HEK293T (cell line): ENCODE data around the gene ARHGAP9.
"Not testable (repeated sequence)": the region's sequence is repeated elsewhere in the genome, so short reads cannot be mapped to it uniquely, and the experiment has no call there.

Experiments used
- ARNT ChIP-seq: fragments of 450-650 bp; IDR thresholded peaks from 2 replicates; pipeline ENCODE4 v1.6.1; 2017; ENCODE audit warnings: mild to moderate bottlenecking
- CTBP1 ChIP-seq: fragments of 450-650 bp; IDR thresholded peaks from 2 replicates; pipeline ENCODE4 v1.6.1; 2016; ENCODE audit warnings: borderline replicate concordance
- ELF4 ChIP-seq: fragments of 450-650 bp; IDR thresholded peaks from 2 replicates; pipeline ENCODE4 v1.6.1; 2017; ENCODE audit warnings: antibody characterized with exemption
- FOXA1 ChIP-seq: fragments of 450-650 bp; IDR thresholded peaks from 2 replicates; pipeline ENCODE4 v1.6.1; 2016; ENCODE audit warnings: mild to moderate bottlenecking
- FOXK2 ChIP-seq: fragments of 450-650 bp; IDR thresholded peaks from 2 replicates; pipeline ENCODE4 v1.6.1; 2016; ENCODE audit warnings: mild to moderate bottlenecking
- FOXM1 ChIP-seq: fragments of 450-650 bp; IDR thresholded peaks from 2 replicates; pipeline ENCODE4 v1.6.1; 2017; ENCODE audit warnings: mild to moderate bottlenecking, borderline replicate concordance
- HDGF ChIP-seq: fragments of 450-650 bp; IDR thresholded peaks from 2 replicates; pipeline ENCODE4 v1.6.1; 2017; ENCODE audit warnings: antibody characterized with exemption, borderline replicate concordance
- L3MBTL2 ChIP-seq: fragments of 450-650 bp; conservative IDR thresholded peaks from 2 replicates; pipeline ENCODE4 v1.6.1; 2016; ENCODE audit warnings: mild to moderate bottlenecking
- NFRKB ChIP-seq: fragments of 450-650 bp; IDR thresholded peaks from 2 replicates; pipeline ENCODE4 v1.6.1; 2016; ENCODE audit warnings: mild to moderate bottlenecking, moderate library complexity
- PKNOX1 ChIP-seq: fragments of 450-650 bp; IDR thresholded peaks from 2 replicates; pipeline ENCODE4 v1.6.1; 2016
- SP1 ChIP-seq: fragments of 450-650 bp; IDR thresholded peaks from 2 replicates; pipeline ENCODE4 v1.6.1; 2017
- SUZ12 ChIP-seq: fragments of 450-650 bp; IDR thresholded peaks from 2 replicates; pipeline ENCODE4 v1.6.1; 2016; ENCODE audit warnings: mild to moderate bottlenecking
- TARDBP ChIP-seq: fragments of 450-650 bp; IDR thresholded peaks from 2 replicates; pipeline ENCODE4 v1.6.1; 2016
- ZNF384 ChIP-seq: fragments of 450-650 bp; IDR thresholded peaks from 2 replicates; pipeline ENCODE4 v1.6.1; 2016

- TF ChIP-seq FOXM1, ELF4, CTBP1, FOXA1, NFRKB, SUZ12, PKNOX1, SP1, ZNF384, L3MBTL2, ARNT, FOXK2, HDGF, TARDBP: not testable (repeated sequence)
Measured at GRCh38 chr12:57506541-57506940, 26.9 kb upstream of the ARHGAP9 start.
